Activated CD8-positive, alpha-beta memory T cell treated with anti-CD3 and anti-CD28 coated beads for 1 hour (primary cell): ENCODE results near the gene PPP1R11.
"Not testable (repeated sequence)": the region's sequence is repeated elsewhere in the genome, so short reads cannot be mapped to it uniquely, and the experiment has no call there.

Source experiments
- DNase-seq, 2 donors: peaks; one replicate each; pipeline ENCODE4 v3.0.0-alpha.2; 2020; ENCODE audit warnings: low read depth in 1 of 2; ENCODE audit errors: extremely low read depth in 1 of 2

The PPP1R11 gene

GRCh38 chr6:30093951-30094661 lies 27.1 kb downstream of the PPP1R11 start:
- no peak for DNase-seq

GRCh38 chr6:30096829-30097228 lies 29.8 kb downstream of the PPP1R11 start:
- no peak for DNase-seq

DNA sequence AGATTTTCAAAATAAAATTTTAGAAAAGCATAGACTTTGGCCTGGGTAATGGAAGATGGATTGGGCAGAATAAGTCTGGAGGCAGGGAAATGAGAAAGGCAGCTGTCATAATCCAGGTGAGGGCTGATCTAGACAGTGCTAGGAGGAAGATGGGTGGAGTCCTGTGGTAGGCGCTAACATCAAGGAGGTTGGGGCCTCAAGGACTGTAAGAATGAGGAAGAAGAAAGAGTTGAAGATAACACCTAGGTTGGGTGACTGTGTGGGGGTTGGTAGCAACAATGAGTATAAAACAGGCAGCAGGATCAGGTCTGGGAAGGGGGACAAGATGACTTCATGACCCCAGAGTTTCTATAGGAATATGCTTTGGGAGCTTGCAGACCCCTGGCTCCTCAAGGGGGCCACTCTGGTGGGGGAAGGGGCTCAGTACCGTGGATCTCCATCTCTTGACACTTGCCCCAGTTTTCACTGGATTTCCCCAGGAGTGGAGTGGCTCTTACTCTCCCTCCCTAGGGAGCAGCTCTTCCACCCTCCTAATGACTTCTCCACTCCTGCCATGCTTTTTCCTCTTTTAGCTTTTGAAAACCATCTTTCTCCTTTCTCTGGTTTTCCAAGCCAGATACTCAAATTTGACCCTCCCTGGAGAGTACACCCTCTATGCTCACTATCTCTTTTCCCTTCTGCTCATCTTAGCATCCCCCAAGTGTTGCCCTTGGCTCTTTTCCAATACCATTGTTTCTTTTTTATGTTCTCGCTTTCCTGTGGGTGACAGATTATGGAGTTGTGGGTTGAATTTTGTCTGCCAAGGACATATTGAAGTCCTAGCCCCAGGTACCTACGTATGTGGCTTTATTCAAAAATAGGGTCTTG lies 31.1 kb downstream of the PPP1R11 start:
- DNase-seq, result no peak

DNA sequence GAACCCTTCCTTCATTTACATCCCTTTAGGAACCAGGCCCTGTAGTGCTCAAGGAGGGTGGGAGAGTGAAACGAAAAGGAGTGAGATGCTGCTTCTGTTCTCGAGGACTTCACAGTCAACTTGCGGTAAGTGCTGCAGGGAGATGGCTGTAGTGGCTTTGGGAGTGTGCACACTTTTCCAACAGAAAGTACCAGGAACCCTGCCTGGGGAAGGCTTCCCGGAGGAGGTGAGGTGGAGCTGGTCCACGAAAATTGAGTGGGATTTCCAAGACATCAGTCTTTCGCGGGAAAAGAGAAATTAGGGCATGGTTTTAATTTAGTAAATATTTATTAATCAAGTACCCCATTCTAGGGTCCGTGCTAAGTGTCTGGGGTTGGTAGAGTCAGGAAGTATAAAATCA lies 33.2 kb downstream of the PPP1R11 start:
- no peak for DNase-seq

DNA sequence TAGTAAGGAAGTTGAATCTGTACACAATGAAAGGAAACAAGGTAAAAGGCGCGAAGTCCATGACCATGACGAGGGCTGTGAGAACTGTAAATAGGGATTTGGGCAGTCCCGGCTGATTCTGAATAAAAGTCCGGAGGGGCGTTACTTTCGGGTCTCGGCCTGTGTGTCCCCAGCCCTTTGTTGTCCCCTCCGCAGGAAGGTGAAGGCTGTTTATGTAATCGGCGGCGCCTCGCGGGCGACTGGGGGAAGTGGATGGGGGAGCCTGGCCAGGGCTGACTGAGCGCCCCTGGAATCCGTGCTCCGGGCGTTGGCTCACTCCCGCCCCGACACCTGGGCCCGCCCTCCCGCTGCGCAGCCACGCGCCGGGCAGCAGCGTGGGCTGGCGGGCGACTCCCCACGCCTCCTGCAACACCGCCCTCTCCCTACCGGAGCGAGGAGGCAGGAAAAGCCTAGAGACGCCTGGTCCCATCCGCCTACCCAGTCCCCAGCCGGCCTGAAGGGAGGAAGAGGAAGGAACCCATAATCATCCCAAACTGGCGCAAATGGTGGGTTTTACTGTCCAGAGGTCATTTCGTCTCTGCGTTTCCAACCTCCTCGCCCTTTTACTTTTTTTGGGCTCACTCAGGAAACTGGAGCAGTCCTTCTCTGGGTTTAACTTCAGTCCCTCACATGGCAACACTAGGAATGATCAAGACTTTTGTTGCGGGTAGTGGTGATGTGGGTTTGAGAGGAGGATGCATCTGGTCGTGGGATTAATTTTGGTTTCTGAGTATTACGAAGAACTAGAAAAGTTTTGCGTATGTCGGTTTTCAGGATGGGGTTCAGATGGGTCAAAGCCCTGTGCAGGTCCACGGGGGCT lies 33.8 kb downstream of the PPP1R11 start:
- DNase-seq, result no peak

- DNase-seq, result peak in 1 of 2 donors; percentile 37
Measured at GRCh38 chr6:30101444-30102413, 34.7 kb downstream of the PPP1R11 start.

- DNase-seq, result no peak
Measured at GRCh38 chr6:30102414-30102969, 35.5 kb downstream of the PPP1R11 start.

- DNase-seq, result peak; percentile 57 to 63
Measured at GRCh38 chr6:30102970-30103871, 36.2 kb downstream of the PPP1R11 start.

GRCh38 chr6:30103872-30104179 lies 36.8 kb downstream of the PPP1R11 start:
- no peak for DNase-seq

DNA sequence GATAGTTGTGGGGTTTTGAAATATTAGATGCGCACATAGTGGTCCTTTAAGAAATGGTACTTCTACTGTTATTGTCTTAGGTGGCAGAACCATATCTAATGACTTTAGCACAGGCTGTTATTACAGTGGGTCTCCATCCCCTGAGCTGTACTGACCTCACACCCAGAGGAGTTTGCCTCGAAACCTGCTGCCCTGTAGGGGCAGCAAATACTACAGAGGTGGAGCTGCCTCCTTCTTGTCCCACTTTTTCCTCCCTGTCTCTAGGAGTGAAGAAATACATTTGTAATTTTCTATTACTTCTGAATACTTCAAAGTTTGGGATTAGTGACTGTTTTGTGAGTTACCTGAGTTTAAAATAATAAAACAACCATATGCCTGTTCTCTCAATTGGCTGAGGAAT lies 37.7 kb downstream of the PPP1R11 start:
- no peak for DNase-seq

GRCh38 chr6:30111266-30111856 lies 44.4 kb downstream of the PPP1R11 start:
- DNase-seq, result no peak

GRCh38 chr6:30112402-30112994 lies 45.5 kb downstream of the PPP1R11 start:
- no peak for DNase-seq

DNA sequence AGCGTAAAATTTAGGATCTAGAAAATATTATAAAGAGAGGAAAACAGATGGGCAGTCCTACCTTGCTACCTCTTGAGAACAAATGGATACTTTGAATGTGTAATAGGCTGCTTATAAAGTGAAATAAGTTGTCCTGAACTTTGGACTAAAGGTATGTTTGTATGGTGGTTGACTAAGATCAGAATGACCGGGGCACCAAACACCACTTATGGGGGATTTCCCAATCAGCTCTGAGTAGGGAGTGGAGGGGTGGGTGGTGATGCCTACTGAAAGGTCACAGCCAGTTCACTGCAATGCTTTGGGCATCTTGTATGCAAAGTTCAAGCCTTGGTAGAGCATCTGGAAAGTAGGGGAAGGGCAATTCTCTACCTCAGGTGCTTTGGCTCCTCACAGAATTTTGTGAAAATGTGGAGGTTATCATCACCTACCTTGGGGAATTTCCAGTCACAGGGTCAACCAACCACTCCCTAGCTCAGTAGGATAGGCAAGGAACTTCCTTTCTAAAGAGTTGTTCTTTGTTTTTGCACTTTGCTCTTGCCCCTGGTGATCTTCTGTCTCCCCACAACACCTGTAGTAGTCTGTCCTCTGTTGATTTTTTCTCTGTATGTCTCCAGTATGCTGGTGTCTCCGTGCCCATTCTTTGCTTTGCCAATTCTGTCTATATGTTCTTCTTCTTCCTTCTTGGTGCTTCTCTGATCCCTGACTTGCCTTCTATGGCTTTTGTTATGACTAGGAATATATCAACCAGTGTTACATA lies 46.2 kb downstream of the PPP1R11 start, which contains the start of gene TRIM31:
Gene TRIM31 (minus strand): TSS at position 88 of the 757 bp plus-strand sequence. CDS start 285 bp downstream, outside the sequence.
- DNase-seq, result no peak

DNA sequence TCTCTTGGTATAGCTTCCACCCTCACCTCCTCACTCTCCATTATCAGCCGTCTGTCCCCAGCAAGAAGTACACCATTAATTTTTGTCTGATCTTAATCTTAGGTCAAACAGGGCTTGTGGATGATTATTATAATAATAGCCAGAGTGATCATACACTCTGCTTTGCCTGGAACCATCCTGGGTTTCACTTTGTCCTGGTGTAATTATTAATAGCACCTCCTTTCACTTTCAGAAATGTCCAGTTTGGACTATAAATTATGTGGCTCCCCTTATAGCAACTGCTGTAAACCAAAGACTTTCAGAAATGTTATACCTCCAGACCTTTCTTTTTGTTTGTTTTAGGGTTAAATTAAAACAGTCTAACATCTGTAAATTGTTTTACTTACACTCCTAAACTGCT lies 46.8 kb downstream of the PPP1R11 start:
- no peak for DNase-seq

DNA sequence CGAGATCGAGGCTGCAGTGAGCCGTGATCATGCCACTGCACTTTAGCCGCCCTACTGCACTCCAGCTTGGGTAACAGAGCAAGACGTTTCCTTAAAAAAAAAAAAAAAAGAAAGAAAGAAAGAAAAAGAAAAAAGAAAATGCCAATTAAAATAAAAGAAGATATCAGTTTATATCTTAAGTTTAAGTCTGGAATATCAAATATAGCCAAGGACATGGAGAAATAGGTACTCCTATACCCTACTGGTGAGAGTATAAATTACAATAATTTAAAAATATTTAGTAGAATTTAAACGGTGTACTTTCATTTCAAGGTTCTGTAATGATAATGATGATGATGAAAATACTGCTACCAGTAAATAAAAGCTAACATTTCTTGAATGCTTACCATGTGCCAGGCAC lies 49.7 kb downstream of the PPP1R11 start:
- no peak for DNase-seq

DNA sequence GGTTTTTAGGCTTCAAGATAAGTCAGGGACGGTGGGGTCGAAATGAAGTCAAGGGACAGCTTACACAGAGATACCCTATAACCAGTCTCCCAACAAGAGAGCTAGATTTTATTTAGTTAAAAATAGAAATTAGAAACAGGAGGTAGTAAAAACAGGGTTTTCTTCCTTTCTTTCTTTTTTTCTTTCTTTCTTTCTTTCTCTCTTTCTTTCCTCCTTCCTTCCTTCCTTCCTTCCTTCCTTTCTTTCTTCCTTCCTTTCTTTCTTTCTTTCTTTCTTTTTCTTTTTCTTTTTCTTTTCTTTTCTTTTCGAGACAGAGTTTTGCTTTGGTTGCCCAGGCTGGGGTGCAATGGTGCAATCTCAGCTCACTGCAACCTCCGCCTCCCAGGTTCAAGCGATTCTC lies 51.7 kb downstream of the PPP1R11 start:
- DNase-seq, result not testable (repeated sequence)
